GM18873 (cell line): Measurements from ENCODE around the gene MMP2.

ENCODE experiments used
- ATAC-seq: cut with Tn5 transposase; IDR thresholded peaks from one replicate; pipeline ENCODE4 v1.9.1; 2021; ENCODE audit warnings: mild to moderate bottlenecking, moderate library complexity, moderate number of reproducible peaks; ENCODE audit not compliant: unreplicated experiment, low FRiP score

The MMP2 gene

GRCh38 chr16:55468352-55468990, 10.5 kb upstream of the MMP2 start:
- no peak for ATAC-seq

- ATAC-seq = no peak
Measured at GRCh38 chr16:55469821-55470532, 9.0 kb upstream of the MMP2 start.

GRCh38 chr16:55470533-55471371, 8.2 kb upstream of the MMP2 start:
- no peak for ATAC-seq

- ATAC-seq = no peak
Measured at GRCh38 chr16:55471448-55472097, 7.4 kb upstream of the MMP2 start.

GRCh38 chr16:55473587-55473986, 5.4 kb upstream of the MMP2 start:
- ATAC-seq = no peak

GRCh38 chr16:55474821-55475220, 4.2 kb upstream of the MMP2 start:
- no peak for ATAC-seq

GRCh38 chr16:55475919-55476318, 3.1 kb upstream of the MMP2 start:
- no peak for ATAC-seq

GRCh38 chr16:55476625-55477533, 2.1 kb upstream of the MMP2 start:
- ATAC-seq = no peak

GRCh38 chr16:55477736-55478135, 1.3 kb upstream of the MMP2 start:
- no peak for ATAC-seq

GRCh38 chr16:55479430-55480140, 587 bp downstream of the MMP2 start:
- ATAC-seq = no peak

- no peak for ATAC-seq
Measured at GRCh38 chr16:55480228-55480655, 1.2 kb downstream of the MMP2 start.

- no peak for ATAC-seq
Measured at GRCh38 chr16:55481023-55481422, 2.0 kb downstream of the MMP2 start.

GRCh38 chr16:55482056-55482455, 3.1 kb downstream of the MMP2 start:
- no peak for ATAC-seq

- no peak for ATAC-seq
Measured at GRCh38 chr16:55487048-55487803, 8.2 kb downstream of the MMP2 start.

GRCh38 chr16:55488306-55488705, 9.3 kb downstream of the MMP2 start:
- no peak for ATAC-seq

- ATAC-seq = no peak
Measured at GRCh38 chr16:55489119-55489955, 10.3 kb downstream of the MMP2 start.

GRCh38 chr16:55489956-55490265, 10.9 kb downstream of the MMP2 start:
- no peak for ATAC-seq

- no peak for ATAC-seq
Measured at GRCh38 chr16:55490301-55490700, 11.3 kb downstream of the MMP2 start.
